ENCODE results near the gene NRROS. TPM values are rescaled to one million over a fixed set of nuclear protein-coding genes. Genes with fewer than 3 reads are reported as not detected.

The NRROS gene
- total and polyA plus RNA-seq, 2 of the 4 experiments (the other 2 are of a cell fraction): 0.10 TPM; not detected in 1

GRCh38 chr3:196677353-196677752 is 37.9 kb downstream of the NRROS start:
- no peak overlapping the region for H3K23ac ChIP-seq (ENCODE audit: low read depth, low read length)
- BruUV-seq (replicated peaks): no TSS peak
- CTCF ChIA-PET: interaction anchor here (1.3 kb wide), 1 partner anchor 68 kb away, joined by 3 read pairs; no protein-coding TSS in a partner anchor
- no peak overlapping the region for H2AFZ ChIP-seq (replicated peaks; ENCODE audit: low read length, poor library complexity)
- no peak overlapping the region for H4K5ac ChIP-seq (ENCODE audit: low read depth, low read length)
- H3K4ac ChIP-seq (ENCODE audit: low read depth, low read length): no peak overlapping the region
- DNase-seq: no peak
- H2AK5ac ChIP-seq (ENCODE audit: low read depth, low read length): no peak overlapping the region
- dilution Hi-C loops (cut with HindIII; ENCODE audit: low sequenced_read_pairs, unreplicated experiment) (no loop called here), intact Hi-C loops (cut with micrococcal nuclease) (no loop called here), in situ Hi-C loops (cut with MboI; ENCODE audit: low sequenced_read_pairs) (no loop called here)
- H2BK5ac ChIP-seq (ENCODE audit: low read depth, low read length, poor library complexity, severe bottlenecking): no peak overlapping the region
- peaks cover 22% of the 10 kb centered on the region for H3K27me3 ChIP-seq (ENCODE audit: control insufficient read depth, insufficient read depth, low read length)
- H3K14ac ChIP-seq (replicated peaks; ENCODE audit: low read depth, low read length): no peak overlapping the region
- no peak overlapping the region for H3K27ac ChIP-seq (ENCODE audit: insufficient read depth, low read length)
- H3K4me2 ChIP-seq (ENCODE audit: low read depth, low read length): no peak overlapping the region
- H3K4me1 ChIP-seq (ENCODE audit: control insufficient read depth, insufficient read depth, low read length): no peaks in the 10 kb centered on the region
- H2BK20ac ChIP-seq (ENCODE audit: low read depth, low read length): no peak overlapping the region
- no peak overlapping the region for H3K9ac ChIP-seq (ENCODE audit: low read depth, low read length)
- no peaks in the 10 kb centered on the region for H3K9me3 ChIP-seq (ENCODE audit: control insufficient read depth, insufficient read depth, low read length)
- no peak overlapping the region for H4K91ac ChIP-seq (ENCODE audit: insufficient read depth, low read depth, low read length)
- WGBS, 2 experiments (ENCODE audit: extremely low coverage in 2 of 2, insufficient read length in 1 of 2): 80% methylated on average over 1 of the region's 1 CpG; no CpG with 5 or more reads in 1 of the 2 experiments
- H3K9me1 ChIP-seq (ENCODE audit: insufficient read depth, low read length): no peaks in the 10 kb centered on the region
- no peak for TF ChIP-seq POLR2A (IDR thresholded peaks at IDR 0.05; ENCODE audit: low read depth, low read length)
- TF ChIP-seq SMC3 (IDR thresholded peaks at IDR 0.05; ENCODE audit: low read depth, low read length): no peak
- TF ChIP-seq MXI1 (IDR thresholded peaks at IDR 0.05; ENCODE audit: borderline replicate concordance, low read depth, low read length): no peak
- TF ChIP-seq RFX5 (IDR thresholded peaks at IDR 0.05; ENCODE audit: low read depth, low read length): no peak
- no peak for TF ChIP-seq MAFK (IDR thresholded peaks at IDR 0.05; ENCODE audit: low read depth, low read length)
- no peak for TF ChIP-seq RCOR1 (IDR thresholded peaks at IDR 0.05; ENCODE audit: insufficient replicate concordance, low read length)
- no peak for TF ChIP-seq CTCF (conservative IDR thresholded peaks at IDR 0.05; ENCODE audit: low read depth, low read length)
- TF ChIP-seq ELK1 (IDR thresholded peaks at IDR 0.05; ENCODE audit: borderline replicate concordance, low read depth, low read length): no peak
- TF ChIP-seq USF2 (IDR thresholded peaks at IDR 0.05; ENCODE audit: low read depth, low read length): no peak
- no peak for TF ChIP-seq RAD21 (IDR thresholded peaks at IDR 0.05; ENCODE audit: low read length)
- no peak for TF ChIP-seq CHD1 (IDR thresholded peaks at IDR 0.05; ENCODE audit: low read depth, low read length)
- TF ChIP-seq MAZ (IDR thresholded peaks at IDR 0.05; ENCODE audit: borderline replicate concordance, low read depth, low read length): no peak
- TF ChIP-seq BHLHE40 (IDR thresholded peaks at IDR 0.05; ENCODE audit: low read depth, low read length): no peak
- TF ChIP-seq NFE2L2 (IDR thresholded peaks at IDR 0.05; ENCODE audit: low read depth, low read length): no peak
- no peak for TF ChIP-seq CEBPB (IDR thresholded peaks at IDR 0.05; ENCODE audit: low read depth, low read length)
- TF ChIP-seq FOS (IDR thresholded peaks at IDR 0.05; ENCODE audit: low read depth, low read length): no peak
- H3K56ac ChIP-seq (ENCODE audit: extremely low read depth, insufficient read depth, low read length): no peak overlapping the region
- H4K20me1 ChIP-seq (ENCODE audit: insufficient read depth, low read length): no peaks in the 10 kb centered on the region
- H2BK15ac ChIP-seq (ENCODE audit: low read depth, low read length): no peak overlapping the region
- no peaks in the 10 kb centered on the region for H3K36me3 ChIP-seq (ENCODE audit: control insufficient read depth, insufficient read depth, low read length)
- no peak overlapping the region for H3K4me3 ChIP-seq (ENCODE audit: insufficient read depth, low read depth, low read length)
- POLR2A ChIA-PET (ENCODE audit: unreplicated experiment): interaction anchor here (0.6 to 0.9 kb wide), 2 partner anchors 11 kb away, joined by 3 read pairs; no protein-coding TSS in a partner anchor
- H2AK9ac ChIP-seq (replicated peaks; ENCODE audit: low read depth, low read length, poor library complexity): no peak overlapping the region
- no peak overlapping the region for H3K18ac ChIP-seq (ENCODE audit: low read depth, low read length)
- H3K79me1 ChIP-seq (ENCODE audit: low read depth in 1 of 2, low read length in 2 of 2): no peaks in the 10 kb centered on the region
- no peak overlapping the region for H2BK120ac ChIP-seq (ENCODE audit: low read depth, low read length)
- ATAC-seq (ENCODE audit: low read depth): no peak
- no peak overlapping the region for H4K8ac ChIP-seq (ENCODE audit: low read depth in 2 of 2, low read length in 2 of 2)

Measured in IMR-90 (cell line).